Midbrain (tissue), 1 donor: ENCODE data around the gene LCMT1.

ENCODE experiments used
- DNase-seq: peaks from one replicate; lab custom pipeline; 2025; lab: John Stamatoyannopoulos, UW

Gene LCMT1

DNA sequence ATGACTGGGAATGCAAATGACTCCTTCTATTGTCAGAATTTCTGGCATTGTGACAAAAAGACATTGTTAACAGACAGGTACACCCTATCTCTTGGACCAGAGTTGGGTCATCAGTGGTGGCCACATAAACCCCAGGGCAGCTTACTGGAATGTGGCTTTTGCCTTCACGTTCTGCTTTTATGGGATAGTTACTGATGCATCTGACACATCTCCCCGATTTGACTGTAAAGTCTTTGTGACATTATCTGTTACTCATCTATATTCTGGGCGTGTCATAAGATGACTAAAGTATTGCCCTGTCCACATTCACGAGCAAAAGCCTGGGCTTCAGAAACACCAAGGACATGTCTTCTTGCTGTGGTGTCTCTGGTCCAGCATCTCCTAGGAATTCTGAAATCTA is 86.5 kb downstream of the LCMT1 start:
- no peak for DNase-seq

DNA sequence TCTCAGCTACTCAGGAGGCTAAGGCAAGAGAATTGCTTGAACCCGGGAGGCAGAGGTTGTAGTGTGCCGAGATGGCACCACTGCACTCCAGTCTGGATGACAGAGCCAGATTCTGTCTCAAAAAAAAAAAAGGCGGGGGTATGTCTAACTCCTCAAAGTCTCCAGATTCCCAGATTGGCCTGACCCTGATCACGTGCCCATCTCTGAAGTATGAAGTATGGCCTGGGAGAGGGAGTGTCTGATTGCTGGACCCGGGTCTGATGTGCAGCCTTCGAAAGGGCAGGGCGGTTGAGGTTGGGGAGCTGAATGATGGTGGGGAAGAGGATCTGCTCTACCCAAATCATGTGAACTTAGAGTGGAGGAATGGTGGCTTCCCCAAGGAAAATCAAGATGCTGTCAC is 87.9 kb downstream of the LCMT1 start:
- DNase-seq = no peak

DNA sequence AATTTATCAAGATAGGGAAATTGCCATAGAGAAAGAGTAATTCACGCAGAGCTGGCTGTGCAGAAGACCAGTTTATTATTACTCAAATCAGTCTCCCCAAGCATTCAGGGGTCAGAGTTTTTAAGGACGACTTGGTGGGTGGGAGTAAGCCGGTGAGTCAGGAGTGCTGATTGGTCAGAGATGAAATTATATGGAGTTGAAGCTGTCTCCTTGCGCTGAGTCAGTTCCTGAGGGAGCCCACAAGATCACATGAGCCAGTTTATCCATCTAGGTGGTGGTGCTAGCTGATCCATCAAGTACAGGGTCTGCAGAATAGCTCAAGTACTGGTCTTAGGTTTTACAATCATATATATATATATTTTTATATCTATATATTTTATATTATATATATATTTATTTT is 99.2 kb downstream of the LCMT1 start:
- no peak for DNase-seq

DNA sequence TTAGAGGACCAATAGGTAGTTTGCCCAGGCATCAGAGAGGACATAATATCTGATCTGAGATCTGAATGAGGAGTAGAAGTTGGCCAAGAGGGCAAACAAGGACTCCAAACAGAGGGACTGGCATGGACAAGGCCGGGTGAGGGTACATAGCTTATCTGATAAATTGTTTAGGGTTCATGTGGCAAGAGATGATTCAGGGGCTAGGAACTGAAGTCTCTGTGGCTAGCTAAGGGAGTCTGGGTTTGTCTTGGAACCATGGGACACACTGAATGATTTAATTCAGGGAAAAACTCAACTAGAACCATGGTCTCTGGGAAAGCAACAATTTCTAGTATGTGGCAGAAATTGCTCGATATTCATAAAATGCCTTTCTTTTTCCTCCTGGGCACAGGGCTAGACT is 101.1 kb downstream of the LCMT1 start:
- DNase-seq = no peak

DNA sequence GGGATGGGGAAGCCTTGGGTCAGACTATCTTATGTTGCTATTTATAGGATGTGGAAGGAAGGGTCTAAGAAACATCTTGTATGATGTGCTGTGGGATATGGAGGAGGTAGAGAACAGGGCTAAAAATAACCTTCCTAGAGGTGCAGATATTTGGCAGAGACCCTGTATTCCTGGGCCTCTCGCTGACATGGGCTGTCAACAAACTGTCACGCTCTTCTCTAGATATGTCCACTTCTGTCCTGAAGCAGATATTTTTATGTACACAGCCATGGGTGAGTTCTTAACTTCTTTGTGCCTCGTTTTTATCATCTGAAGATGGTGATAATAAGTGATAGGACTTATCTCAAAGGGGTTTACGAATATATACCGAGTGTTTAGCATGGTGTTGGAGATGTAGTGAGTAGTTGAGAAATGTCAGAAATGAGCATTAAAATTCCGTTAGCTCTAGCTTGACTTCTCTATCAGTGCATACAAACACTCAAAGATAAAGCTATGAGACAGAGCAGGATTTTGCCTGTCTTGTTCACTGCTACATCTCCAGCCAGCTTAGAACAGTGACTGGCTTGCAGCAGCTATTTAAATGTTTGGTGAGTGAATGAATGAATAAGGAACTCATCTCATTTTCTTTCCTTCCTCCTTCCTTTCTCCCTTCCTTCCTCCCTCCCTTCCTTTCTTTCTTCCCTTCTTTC is 102.3 kb downstream of the LCMT1 start:
- DNase-seq = no peak

DNA sequence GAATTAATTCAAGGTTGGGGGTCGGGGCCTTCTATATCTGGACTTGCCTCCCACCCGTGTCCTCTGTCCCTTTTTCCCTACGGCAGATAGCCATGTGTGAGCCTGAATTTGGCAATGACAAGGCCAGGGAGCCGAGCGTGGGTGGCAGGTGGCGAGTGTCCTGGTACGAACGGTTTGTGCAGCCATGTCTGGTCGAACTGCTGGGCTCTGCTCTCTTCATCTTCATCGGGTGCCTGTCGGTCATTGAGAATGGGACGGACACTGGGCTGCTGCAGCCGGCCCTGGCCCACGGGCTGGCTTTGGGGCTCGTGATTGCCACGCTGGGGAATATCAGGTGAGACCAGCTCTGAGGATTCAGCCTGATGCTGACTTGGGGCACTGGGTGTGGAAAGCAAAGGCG is 105.6 kb downstream of the LCMT1 start:
- DNase-seq = no peak

DNA sequence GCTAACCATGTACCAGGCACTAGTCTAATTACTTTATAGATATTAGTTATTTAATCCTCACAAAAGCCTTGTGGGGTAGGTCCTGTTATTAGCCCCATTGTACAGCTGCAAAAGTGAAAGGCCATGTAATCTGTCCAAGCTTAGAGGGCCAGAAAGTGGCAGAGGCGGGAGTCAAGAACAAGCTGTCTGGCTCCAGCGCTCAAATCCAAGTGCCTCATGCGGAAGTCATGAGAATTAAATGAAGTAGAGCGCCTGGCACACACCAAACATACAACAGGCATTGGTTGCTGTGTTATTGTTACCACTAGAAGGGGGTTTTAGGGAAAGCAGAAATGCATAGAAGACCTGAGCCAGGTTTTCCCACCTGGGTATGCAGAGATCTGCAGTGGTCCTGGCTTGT is 106.4 kb downstream of the LCMT1 start:
- no peak for DNase-seq

DNA sequence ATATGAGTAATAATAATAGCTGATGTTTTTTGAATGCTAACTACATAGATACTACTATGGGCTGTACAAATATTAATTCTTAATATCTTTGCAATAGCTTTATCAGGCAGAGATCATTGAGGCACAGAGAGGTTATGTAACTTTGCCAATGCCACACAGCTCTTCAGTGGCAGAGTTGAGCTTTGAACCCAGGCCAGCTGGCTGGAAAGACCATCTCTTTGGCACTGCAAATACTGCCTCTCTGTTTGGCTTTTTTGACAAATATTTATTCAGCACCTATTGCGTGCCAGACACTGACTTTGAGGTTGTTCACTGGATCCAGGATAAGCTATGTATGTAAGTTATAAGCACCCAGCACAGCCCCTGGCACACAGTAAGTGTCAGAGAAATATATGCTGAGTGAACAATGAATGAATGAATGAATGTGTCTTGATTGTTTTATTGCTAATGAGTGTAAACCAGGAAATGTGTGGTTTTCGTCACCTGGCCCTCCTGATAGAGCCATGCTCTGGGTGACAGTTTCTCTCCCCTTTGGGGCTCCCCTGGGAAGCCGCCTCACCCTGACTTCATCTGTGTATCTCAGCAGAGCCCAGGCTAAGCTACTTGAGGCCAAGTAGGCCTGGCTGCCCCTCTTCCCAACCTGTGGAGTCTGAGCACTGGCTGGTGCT is 107.7 kb downstream of the LCMT1 start:
- DNase-seq = no peak

DNA sequence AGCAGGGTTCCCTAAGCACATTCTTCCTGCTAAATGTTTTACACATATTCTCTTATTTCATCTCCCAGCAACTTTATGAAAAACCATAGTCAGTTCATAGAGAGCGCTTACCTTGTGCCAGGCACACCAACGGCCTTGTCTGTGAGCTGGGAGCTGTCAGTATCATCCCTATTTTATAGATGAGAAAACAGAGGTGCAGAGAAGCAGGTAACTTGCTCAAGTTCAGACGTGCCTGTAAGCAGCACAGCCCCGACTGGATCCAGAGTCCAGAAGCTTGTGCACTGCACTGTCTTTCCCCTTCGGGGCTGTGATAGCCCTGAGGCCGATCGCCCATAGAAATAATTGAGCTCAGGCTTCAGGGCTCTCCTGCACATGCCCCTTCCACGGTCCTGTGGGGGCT is 111.4 kb downstream of the LCMT1 start:
- no peak for DNase-seq

DNA sequence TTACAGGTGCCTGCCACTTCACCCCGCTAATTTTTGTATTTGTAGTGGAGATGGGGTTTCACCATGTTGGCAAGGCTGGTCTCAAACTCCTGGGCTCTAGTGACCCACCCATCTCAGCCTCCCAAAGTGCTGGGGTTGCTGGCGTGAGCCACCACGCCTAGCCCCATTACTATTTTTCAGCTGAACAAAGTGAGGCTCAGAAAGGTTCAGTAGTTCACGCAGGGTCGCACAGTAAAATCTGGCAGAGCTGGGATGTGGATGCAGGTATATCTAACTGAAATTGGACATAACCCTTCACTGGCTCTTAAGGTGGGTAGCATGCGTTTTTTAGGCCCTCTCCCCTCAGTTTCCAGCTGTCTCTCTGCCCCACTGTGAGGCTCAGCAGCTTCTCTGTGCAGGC is 112.4 kb downstream of the LCMT1 start:
- no peak for DNase-seq

DNA sequence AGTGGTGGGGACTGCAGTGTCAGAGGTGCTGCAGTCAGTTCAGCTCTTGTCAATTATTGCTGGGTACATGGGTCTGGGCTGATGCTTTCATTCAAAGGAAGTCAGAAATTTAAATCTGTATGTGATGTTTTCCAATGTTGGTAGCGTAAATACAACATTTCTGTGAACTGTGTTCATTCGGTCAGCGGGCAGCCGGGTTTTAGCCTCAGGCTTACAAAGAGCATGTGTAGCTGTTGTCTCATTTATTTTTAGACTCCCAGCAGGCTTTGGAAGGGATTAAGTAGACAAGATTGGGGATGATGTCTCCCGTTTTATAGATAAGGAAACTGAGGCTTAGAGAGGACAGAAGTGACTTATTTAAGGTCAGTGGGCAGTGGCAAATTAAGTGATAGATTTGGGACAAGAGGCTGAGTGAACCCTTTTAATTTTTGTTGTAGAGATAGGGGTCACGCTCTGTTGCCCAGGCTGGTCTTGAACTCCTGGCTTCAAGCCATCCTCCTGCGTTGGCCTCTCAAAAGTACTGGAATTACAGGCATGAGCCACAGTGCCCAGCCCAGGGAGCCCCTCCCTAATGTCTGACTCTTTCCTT is 113.3 kb downstream of the LCMT1 start:
- no peak for DNase-seq
